Activated naive CD4-positive, alpha-beta T cell treated with anti-CD3 and anti-CD28 coated beads, Interleukin-2, amount 10 ng/mL, durations not matched to agents 5 hours and 36 hours (primary cell): ENCODE data around the gene SLC12A6. TPM values are rescaled to one million over a fixed set of nuclear protein-coding genes. Genes with fewer than 3 reads are reported as not detected.

Source experiments
- microRNA-seq: library from miRNA; unstranded; fragments of <30 nt; microRNA quantifications from one replicate; pipeline ENCODE4 v1.2.0, GENCODE V29; 2022; ENCODE audit warnings: borderline microRNAs expressed, borderline replicate concordance
- total RNA-seq, 2 experiments: library from RNA; stranded (reverse); gene quantifications; one replicate each; pipeline ENCODE4 v1.2.3, GENCODE V29; 2021

SLC12A6 gene
- 10 to 100 TPM; 46.7 to 51.2 TPM for total RNA-seq

DNA sequence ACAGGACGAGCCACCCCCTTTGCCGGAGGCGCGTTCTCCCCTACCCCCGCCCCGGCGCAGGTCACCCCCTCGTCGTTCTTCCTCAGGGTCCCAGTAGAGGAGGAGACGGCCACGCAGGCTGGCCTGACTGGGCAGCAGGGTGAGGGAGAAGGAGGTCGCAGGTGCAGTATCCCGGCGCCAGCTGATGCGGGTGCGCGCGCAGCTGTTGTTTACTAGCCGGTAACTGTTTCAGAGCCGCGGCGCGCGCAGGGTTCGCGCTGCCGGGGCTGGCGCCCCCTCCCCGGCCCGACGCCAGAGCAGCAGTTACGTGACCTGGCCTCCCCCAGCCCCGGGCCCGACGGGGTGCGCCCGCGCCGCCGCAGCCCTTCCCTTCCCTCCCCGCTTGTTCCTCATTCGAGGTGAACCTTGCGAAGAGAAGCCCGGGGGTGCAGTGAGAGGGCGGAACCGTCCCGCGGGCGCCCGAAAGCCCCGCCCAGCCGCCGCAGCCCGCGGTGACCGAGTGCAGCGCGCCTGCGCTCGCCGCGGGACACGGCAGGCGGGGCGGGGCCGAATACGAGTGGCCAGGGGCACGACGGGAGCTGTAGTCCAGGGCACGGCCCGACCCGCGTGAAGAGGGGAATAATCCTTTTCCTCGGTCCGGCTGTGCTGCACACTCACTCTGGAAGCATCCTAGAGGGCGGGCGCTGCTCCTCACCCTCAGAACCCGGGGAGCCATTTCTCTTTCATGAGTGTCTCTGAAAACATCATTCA lies at the start of gene SLC12A6:
TSS of gene SLC12A6 (minus strand) at position 225 of the 750 bp plus-strand sequence. CDS start 1,101 bp downstream, outside the sequence.

DNA sequence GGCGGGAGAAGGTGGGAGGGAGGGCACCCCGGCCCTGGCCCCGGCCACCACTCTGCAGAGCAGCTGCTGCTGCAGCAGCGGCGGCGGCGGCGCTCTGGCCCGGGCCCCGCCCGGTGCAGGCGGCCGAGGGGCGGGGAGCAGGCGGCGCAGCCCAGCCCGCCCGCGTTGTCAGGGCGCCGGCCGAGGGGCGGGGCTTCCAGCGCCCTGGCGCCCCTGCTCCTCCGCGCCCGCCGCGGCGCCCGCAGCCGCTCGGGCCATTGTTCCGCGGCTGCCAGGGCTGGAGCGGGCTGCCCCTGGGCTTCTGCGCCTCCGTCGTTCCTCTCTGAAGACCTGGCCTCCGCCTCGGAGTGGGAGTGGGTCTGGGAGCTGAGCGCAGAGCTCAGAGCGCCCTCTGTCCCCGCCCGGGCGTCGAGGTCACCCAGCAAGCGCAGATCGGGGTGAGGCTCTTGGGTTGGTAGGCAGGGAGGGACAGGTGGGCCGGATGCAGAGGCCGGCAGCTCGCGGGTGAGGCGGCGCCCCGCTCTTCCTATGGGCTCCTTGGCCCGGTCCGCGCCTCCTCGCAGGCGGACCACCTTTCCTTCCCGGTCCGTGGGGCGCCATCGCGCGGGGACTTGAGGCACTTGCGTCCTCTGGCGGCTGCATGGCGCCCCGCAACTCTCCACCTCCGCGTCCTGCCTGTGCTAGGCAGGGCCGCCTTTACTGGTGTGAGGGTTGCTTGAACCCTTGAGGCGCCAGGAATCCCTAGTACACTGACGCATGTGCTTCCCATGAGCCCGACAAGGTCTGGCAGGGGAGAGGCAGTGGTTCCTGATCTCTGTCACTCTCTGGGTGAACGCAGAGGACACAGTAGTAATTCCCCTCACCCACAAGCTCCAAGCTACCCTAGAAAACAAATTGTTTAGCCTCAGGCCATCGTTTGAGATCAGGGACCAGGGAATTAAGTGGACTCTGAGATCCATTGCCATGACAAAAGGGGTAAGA lies 29.8 kb upstream of the SLC12A6 start, which contains the start of gene LPCAT4:
TSS of gene LPCAT4 (minus strand) at position 96 of the 981 bp plus-strand sequence. CDS start 96 bp downstream, outside the sequence.

DNA sequence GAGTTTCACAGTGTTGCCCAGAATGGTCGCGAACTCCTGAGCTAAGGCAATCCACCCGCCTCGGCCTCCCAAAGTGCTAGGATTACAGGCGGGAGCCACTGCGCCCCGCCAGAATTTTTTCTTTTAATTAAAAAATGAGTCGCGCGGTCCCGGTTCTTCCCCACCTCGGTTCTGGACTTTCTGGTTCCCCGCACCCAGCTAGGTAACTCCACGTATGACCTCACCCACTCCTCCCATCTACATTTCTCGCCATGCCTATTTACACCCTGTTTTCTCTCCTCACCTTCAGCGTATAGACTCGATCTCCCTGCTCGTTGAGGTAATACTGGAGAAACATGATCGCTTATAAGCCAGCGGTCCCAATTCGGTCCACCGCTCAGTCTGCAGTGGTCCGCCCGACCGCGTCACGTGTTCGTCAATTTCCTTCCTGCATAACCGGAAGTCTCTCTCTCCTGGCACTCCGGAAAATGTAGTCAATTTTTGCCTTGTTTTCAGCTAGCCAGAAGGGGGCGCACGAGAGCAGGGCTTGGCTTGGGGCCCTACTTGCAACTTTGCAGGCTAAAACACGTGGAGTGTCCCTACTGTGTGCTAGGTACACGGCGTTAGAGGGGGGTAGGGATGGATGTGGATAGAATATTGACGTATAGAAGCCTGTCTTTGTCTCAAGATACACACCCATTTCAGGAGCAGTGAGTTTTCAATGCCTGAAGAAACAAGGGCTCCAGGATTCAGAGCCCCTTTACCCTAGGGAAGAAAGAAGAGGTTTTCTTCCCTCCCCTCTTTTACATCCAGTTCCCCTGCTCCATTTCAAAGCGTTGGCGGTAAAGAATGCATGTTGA lies 5.4 kb upstream of the SLC12A6 start, which contains the start of the genes NOP10 and NUTM1:
TSS of gene NOP10 (minus strand) at position 400 of the 839 bp plus-strand sequence. CDS start at position 337, 63 bp downstream.
TSS of gene NUTM1 (plus strand) at position 579 of the 839 bp plus-strand sequence. CDS start 382 bp downstream, outside the sequence.

DNA sequence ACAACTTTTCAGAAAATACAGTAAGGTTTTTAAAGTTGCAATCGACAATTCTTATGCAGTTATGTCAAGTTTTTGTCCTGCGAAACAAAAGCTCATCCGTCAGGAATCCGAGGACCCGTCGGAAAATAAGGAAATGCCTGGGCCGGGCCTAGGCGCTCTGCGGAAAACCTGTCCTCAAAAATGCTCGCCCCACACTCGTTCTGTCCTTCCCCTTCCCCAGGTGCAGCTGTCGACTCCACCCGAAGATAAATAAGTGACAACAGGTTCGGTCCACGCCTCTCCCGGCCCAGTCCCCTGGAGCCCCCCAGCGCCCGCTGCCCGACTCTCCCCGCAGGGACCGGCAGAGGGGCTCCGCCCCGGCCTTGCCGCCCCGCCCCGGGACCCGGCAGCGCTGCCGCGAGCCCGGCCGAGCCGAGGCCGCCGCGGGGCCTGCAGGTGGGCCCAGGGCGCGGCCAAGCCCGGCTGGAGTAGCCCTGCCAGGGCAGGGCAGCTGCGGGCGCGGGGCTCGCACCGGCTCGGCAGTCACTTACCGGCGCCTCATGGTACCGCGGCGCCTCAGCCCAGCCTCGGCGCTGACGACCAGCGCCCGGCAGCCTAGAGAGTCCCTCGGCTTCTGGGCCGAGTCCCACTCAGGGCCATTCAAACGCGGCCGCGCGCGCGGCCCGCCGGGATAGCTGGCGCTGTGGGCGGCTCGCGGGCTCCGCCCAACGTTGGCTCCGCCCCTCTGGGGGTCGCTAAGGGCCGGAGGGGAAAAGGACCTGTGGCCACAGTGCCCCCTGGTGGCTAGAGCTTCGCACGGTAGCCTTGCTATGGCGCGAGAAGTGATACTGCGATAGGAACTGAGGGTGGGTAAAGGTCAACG lies 127.9 kb downstream of the SLC12A6 start, which contains the start of gene KATNBL1:
TSS of gene KATNBL1 (minus strand) at position 676 of the 862 bp plus-strand sequence. CDS start 46,420 bp downstream, outside the sequence.

Small RNA genes lying within 50 kb of the gene (microRNA-seq; reads per million reads assigned to microRNA genes)
- not detected for gene MIR1233-1

Other genes starting within 250 kb of the SLC12A6 start
- 10 to 100 TPM; 45.6 to 52.3 TPM for gene EMC7, start 235.9 kb downstream of the SLC12A6 start, total RNA-seq
- gene PGBD4, start 235.7 kb downstream of the SLC12A6 start, total RNA-seq: 1 to 10 TPM; 3.1 to 3.3 TPM
- 10 to 100 TPM; 37.5 to 38.7 TPM for gene KATNBL1, start 127.7 kb downstream of the SLC12A6 start, total RNA-seq
- 10 to 100 TPM; 65.4 to 69.2 TPM for gene EMC4, start 112.8 kb downstream of the SLC12A6 start, total RNA-seq
- gene NOP10, start 5.4 kb upstream of the SLC12A6 start, total RNA-seq: 100 to 1,000 TPM; 160 to 162 TPM
- not detected for gene NUTM1, start 5.5 kb upstream of the SLC12A6 start, total RNA-seq
- gene LPCAT4, start 29.4 kb upstream of the SLC12A6 start, total RNA-seq: 100 to 1,000 TPM in 1 of 2 experiments, 10 to 100 TPM in 1; 96.8 to 101 TPM
- 100 to 1,000 TPM; 183 to 185 TPM for gene GOLGA8A, start 100.0 kb upstream of the SLC12A6 start, total RNA-seq
- 100 to 1,000 TPM; 259 to 305 TPM for gene GOLGA8B, start 245.9 kb upstream of the SLC12A6 start, total RNA-seq